Measurements from ENCODE around the gene MAP3K19. TPM values are rescaled to one million over a fixed set of nuclear protein-coding genes. Genes with fewer than 3 reads are reported as not detected.

MAP3K19 gene
- total RNA-seq, 4 donors from 2014 or later: not detected

DNA sequence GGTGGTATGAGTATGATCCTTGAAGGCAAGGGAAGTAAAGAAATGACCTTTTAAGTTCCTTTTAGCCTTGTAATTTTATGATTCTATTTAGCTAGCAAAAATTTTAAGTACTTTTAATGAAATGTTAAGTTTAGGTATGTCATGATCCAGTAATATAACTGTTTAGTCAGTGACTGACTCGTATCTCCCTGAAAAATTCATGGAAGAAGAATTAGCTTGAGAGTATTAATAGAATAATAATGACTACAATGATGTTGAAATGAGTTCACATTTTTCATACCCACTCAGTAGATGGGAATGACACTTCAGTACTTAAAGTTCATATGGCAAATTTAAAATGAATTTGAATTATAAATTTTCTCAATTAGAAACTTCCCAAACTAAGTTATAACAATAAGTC, 19.5 kb upstream of the MAP3K19 start:
- ATAC-seq (ENCODE audit: low FRiP score) (peak; percentile 80), DNase-seq (ENCODE audit: low spot score) (no peak)
- TF ChIP-seq, protein P1, sequence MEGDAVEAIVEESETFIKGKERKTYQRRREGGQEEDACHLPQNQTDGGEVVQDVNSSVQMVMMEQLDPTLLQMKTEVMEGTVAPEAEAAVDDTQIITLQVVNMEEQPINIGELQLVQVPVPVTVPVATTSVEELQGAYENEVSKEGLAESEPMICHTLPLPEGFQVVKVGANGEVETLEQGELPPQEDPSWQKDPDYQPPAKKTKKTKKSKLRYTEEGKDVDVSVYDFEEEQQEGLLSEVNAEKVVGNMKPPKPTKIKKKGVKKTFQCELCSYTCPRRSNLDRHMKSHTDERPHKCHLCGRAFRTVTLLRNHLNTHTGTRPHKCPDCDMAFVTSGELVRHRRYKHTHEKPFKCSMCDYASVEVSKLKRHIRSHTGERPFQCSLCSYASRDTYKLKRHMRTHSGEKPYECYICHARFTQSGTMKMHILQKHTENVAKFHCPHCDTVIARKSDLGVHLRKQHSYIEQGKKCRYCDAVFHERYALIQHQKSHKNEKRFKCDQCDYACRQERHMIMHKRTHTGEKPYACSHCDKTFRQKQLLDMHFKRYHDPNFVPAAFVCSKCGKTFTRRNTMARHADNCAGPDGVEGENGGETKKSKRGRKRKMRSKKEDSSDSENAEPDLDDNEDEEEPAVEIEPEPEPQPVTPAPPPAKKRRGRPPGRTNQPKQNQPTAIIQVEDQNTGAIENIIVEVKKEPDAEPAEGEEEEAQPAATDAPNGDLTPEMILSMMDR (IDR thresholded peaks at IDR 0.05): no peak

GRCh38 chr2:135064149-135064548, 16.9 kb upstream of the MAP3K19 start:
- TF ChIP-seq, protein P1 (IDR thresholded peaks at IDR 0.05): no peak
- ATAC-seq (ENCODE audit: low FRiP score) (no peak), DNase-seq (ENCODE audit: low spot score) (no peak)

DNA sequence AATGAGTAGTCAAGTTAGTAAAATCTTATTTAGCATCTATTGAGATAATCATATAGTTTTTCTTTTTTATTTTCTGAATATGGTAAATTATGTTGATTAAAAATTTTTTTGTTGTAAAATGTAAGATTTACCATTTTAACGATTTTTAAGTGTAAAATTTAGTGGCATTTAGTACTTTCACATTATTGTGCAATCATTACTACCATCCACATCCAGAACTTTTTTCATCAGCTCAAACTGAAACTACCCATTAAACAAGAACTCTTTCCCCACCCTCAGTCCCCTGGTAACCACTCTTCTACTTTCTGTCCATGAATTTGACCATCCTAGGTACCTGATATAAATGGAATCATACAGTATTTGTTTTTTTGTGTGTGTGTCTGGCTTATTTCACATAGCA, 16.0 kb upstream of the MAP3K19 start:
- no peak for ATAC-seq (ENCODE audit: low FRiP score)
- no peak for DNase-seq (ENCODE audit: low spot score)
- TF ChIP-seq, protein P1 (IDR thresholded peaks at IDR 0.05): no peak

GRCh38 chr2:135059577-135059976, 12.3 kb upstream of the MAP3K19 start:
- DNase-seq (ENCODE audit: low spot score): no peak
- ATAC-seq (ENCODE audit: low FRiP score): no peak
- TF ChIP-seq, protein P1 (IDR thresholded peaks at IDR 0.05): no peak

- no peak for ATAC-seq (ENCODE audit: low FRiP score)
- TF ChIP-seq, protein P1 (IDR thresholded peaks at IDR 0.05): no peak
- DNase-seq (ENCODE audit: low spot score): no peak
Observed at GRCh38 chr2:135056790-135057189, 9.5 kb upstream of the MAP3K19 start.

- TF ChIP-seq, protein P1 (IDR thresholded peaks at IDR 0.05): no peak
- no peak for DNase-seq (ENCODE audit: low spot score)
- ATAC-seq (ENCODE audit: low FRiP score): peak; percentile 38
Observed at GRCh38 chr2:135055182-135055786, 8.0 kb upstream of the MAP3K19 start.

GRCh38 chr2:135052997-135053474, 5.8 kb upstream of the MAP3K19 start:
- ATAC-seq (ENCODE audit: low FRiP score) (no peak), DNase-seq (ENCODE audit: low spot score) (no peak)
- TF ChIP-seq, protein P1 (IDR thresholded peaks at IDR 0.05): no peak
